A549 (cell line): Measurements from ENCODE around the gene CXCL12. TPM values are rescaled to one million over a fixed set of nuclear protein-coding genes. Genes with fewer than 3 reads are reported as not detected.

Experiments
- ATAC-seq, 2 experiments: fragments of 200-7000 bp in 1 of 2; fragments of >200 bp in 1 of 2; cut with Nextera tagmentation in 1 of 2; cut with Tn5 transposase in 1 of 2; 3 replicates each; pipeline versions ENCODE4 v1.8.0 to v1.9.1; 2018 to 2020; ENCODE audit warnings: mild to moderate bottlenecking in 1 of 2, moderate library complexity in 1 of 2
- CTCF ChIA-PET: fragments of 300-600 bp; sonication (Branson Sonifier 250); formaldehyde crosslinking; extraction: SDS; loops from one replicate; lab custom pipeline; 2021; ENCODE audit warnings: antibody characterized with exemption, inconsistent platforms; lab: Yijun Ruan, JAX
- POLR2A ChIA-PET: fragments of 350-600 bp; formaldehyde crosslinking; extraction: SDS; loops from one replicate; lab custom pipeline; 2021; ENCODE audit warnings: antibody characterized with exemption, inconsistent platforms; lab: Yijun Ruan, JAX
- DNase-seq, 2 experiments: peaks; one replicate each; pipeline versions ENCODE4 v3.0.0 to v3.0.0-alpha.2; 2011 to 2016; ENCODE audit warnings: low read depth in 1 of 2, low spot score in 1 of 2
- FAIRE-seq: peaks from 2 replicates; lab custom pipeline; 2011; peaks lifted over from hg19 to GRCh38; lab: Jason Lieb, UNC
- H3K27ac ChIP-seq, 2 experiments: fragments of >200 bp; sonication (Bioruptor Twin); formaldehyde crosslinking; 3 replicates each; pipeline ENCODE4 v1.5.1; 2016 to 2017
- H3K4me1 ChIP-seq: fragments of >200 bp; sonication (Bioruptor Twin); formaldehyde crosslinking; 3 replicates; pipeline ENCODE4 v1.6.1; 2016
- H3K4me2 ChIP-seq: fragments of >200 bp; sonication (Bioruptor Twin); formaldehyde crosslinking; 3 replicates; pipeline ENCODE4 v1.6.1; 2016
- H3K4me3 ChIP-seq: fragments of >200 bp; sonication (Bioruptor Twin); formaldehyde crosslinking; 3 replicates; pipeline ENCODE4 v1.5.1; 2016
- H3K9me3 ChIP-seq: fragments of >200 bp; sonication (Bioruptor Twin); formaldehyde crosslinking; 3 replicates; pipeline ENCODE4 v1.6.1; 2016
- BHLHE40 ChIP-seq: IDR thresholded peaks from 2 replicates; pipeline ENCODE4 v1.6.1; 2012; ENCODE audit warnings: low read depth, low read length, inconsistent platforms
- CBX8 ChIP-seq: fragments of 200-600 bp; sonication (generic); IDR thresholded peaks from 2 replicates; pipeline ENCODE4 v1.6.1; 2016
- ELK1 ChIP-seq: fragments of 150-350 bp; IDR thresholded peaks from 2 replicates; pipeline ENCODE4 v1.6.1; 2014; ENCODE audit warnings: low read depth, mild to moderate bottlenecking, low read length
- EP300 ChIP-seq, 2 experiments: fragments of >200 bp; sonication (Bioruptor Twin); formaldehyde crosslinking; IDR thresholded peaks; 2 replicates in 1 of 2; 3 replicates in 1 of 2; pipeline ENCODE4 v1.6.1; 2016 to 2017
- ESRRA ChIP-seq: fragments of 150-350 bp; IDR thresholded peaks from 2 replicates; pipeline ENCODE4 v1.6.1; 2014; ENCODE audit warnings: mild to moderate bottlenecking, low read length, borderline replicate concordance
- FOSB ChIP-seq: fragments of 250-450 bp; sonication (Bioruptor Pico); IDR thresholded peaks from 2 replicates; pipeline ENCODE4 v1.5.0; 2020; ENCODE audit warnings: mild to moderate bottlenecking, moderate library complexity
- FOXS1 ChIP-seq: fragments of 250-450 bp; sonication (Bioruptor Pico); IDR thresholded peaks from 2 replicates; pipeline ENCODE4 v1.5.0; 2020; ENCODE audit warnings: mild to moderate bottlenecking, moderate library complexity
- HDAC2 ChIP-seq: fragments of 200-600 bp; sonication (generic); IDR thresholded peaks from 2 replicates; pipeline ENCODE4 v1.6.1; 2016
- HEYL ChIP-seq: fragments of 250-450 bp; sonication (Bioruptor Pico); IDR thresholded peaks from 2 replicates; pipeline ENCODE4 v1.8.0; 2021; ENCODE audit warnings: mild to moderate bottlenecking, moderate library complexity
- HOXA7 ChIP-seq: fragments of 250-450 bp; sonication (Bioruptor Pico); IDR thresholded peaks from 2 replicates; pipeline ENCODE4 v1.5.0; 2020; ENCODE audit warnings: mild to moderate bottlenecking, moderate library complexity
- JUNB ChIP-seq: fragments of >200 bp; sonication (Bioruptor Twin); formaldehyde crosslinking; IDR thresholded peaks from 2 replicates; pipeline ENCODE4 v1.6.1; 2016
- KDM1A ChIP-seq: fragments of 200-600 bp; sonication (generic); IDR thresholded peaks from 2 replicates; pipeline ENCODE4 v1.6.1; 2016; ENCODE audit warnings: low read depth, mild to moderate bottlenecking
- KDM5A ChIP-seq: fragments of 200-600 bp; sonication (generic); IDR thresholded peaks from 2 replicates; pipeline ENCODE4 v1.6.1; 2016; ENCODE audit warnings: antibody characterized with exemption, mild to moderate bottlenecking
- MAZ ChIP-seq: fragments of 150-350 bp; IDR thresholded peaks from 2 replicates; pipeline ENCODE4 v1.6.1; 2014; ENCODE audit warnings: antibody characterized with exemption, low read depth, low read length, borderline replicate concordance
- PBX3 ChIP-seq: IDR thresholded peaks from 2 replicates; pipeline ENCODE4 v1.6.1; 2012
- POLR2AphosphoS2 ChIP-seq: conservative IDR thresholded peaks from 2 replicates; pipeline ENCODE4 v1.6.1; 2012; ENCODE audit warnings: low read length, improper control_type of control experiment, inconsistent platforms
- ZFP36 ChIP-seq: fragments of 450-650 bp; IDR thresholded peaks from 2 replicates; pipeline ENCODE4 v1.6.1; 2014; ENCODE audit warnings: borderline replicate concordance; ENCODE audit not compliant: partially characterized antibody
- ZSCAN20 ChIP-seq: fragments of 250-450 bp; sonication (Bioruptor Pico); IDR thresholded peaks from 2 replicates; pipeline ENCODE4 v1.8.0; 2022; ENCODE audit warnings: mild to moderate bottlenecking, moderate library complexity
- WGBS: methylation state at CpG from one replicate; pipeline ENCODE4 v1.1.6; 2017; ENCODE audit errors: missing lambda C conversion rate; 5-methylcytosine and 5-hydroxymethylcytosine counted together
- polyA plus RNA-seq, 4 experiments: library from polyadenylated mRNA; depleted of rRNA in 3 of 4; stranded (reverse); fragments of >200 nt; fragmentation: RNase III in 1 of 4; extraction: RNeasy Plus Mini Kit Qiagen cat#74134 plus additional on column Dnase treatment in 1 of 4; gene quantifications; 2 replicates in 3 of 4; 3 replicates in 1 of 4; pipeline ENCODE4 v1.2.3, GENCODE V29; 2011 to 2017

Gene CXCL12
- polyA plus RNA-seq, 2 of the 4 experiments (the other 2 are of a cell fraction) = 0.13 to 0.17 TPM

- no peak for TF ChIP-seq PBX3
- TF ChIP-seq HDAC2 = no peak
- no peak for TF ChIP-seq FOSB (CRISPR knock-in tag)
These were observed 2.6 kb downstream of the CXCL12 start (continued) for GRCh38 chr10:44382131-44382858.

GRCh38 chr10:44380829-44381600 lies 3.9 kb downstream of the CXCL12 start:
- FAIRE-seq = no peak
- TF ChIP-seq ELK1 = no peak
- no peak for TF ChIP-seq HOXA7
- TF ChIP-seq PBX3 = no peak
- no peak for TF ChIP-seq KDM1A
- TF ChIP-seq ZSCAN20 (CRISPR knock-in tag) = no peak
- TF ChIP-seq HEYL (CRISPR knock-in tag) = no peak
- no peak for TF ChIP-seq MAZ
- TF ChIP-seq KDM5A = no peak
- no peak for TF ChIP-seq EP300 (IDR thresholded peaks at IDR 0.05)
- no peak for TF ChIP-seq ESRRA
- TF ChIP-seq JUNB = no peak
- TF ChIP-seq, all 56 proteins: peak for 0
- Histone ChIP-seq H3K4me1 (no peaks in the 10 kb centered on the region), H3K4me3 (no peak overlapping the region), H3K9me3 (no peaks in the 10 kb centered on the region), H3K27ac (no peak overlapping the region), H3K4me2 (no peak overlapping the region)
- no peak for DNase-seq
- no peak for ATAC-seq
- WGBS = 20% methylated on average over 8 of the region's 8 CpGs
- ChIA-PET POLR2A (no interaction called here), CTCF (interaction anchor here (1.2 to 1.4 kb wide), 3 partner anchors 13 to 710 kb away, joined by 3 to 4 read pairs (median 4); no protein-coding TSS in a partner anchor)

- FAIRE-seq (no peak), ATAC-seq (no peak), DNase-seq (no peak)
- H3K4me3 ChIP-seq = no peak overlapping the region
- no peaks in the 10 kb centered on the region for H3K4me1 ChIP-seq
- no peaks in the 10 kb centered on the region for H3K9me3 ChIP-seq
- TF ChIP-seq ZSCAN20 (CRISPR knock-in tag) (no peak), POLR2AphosphoS2 (no peak), FOXS1 (CRISPR knock-in tag) (no peak), ZFP36 (no peak), BHLHE40 (no peak), CBX8 (no peak)
- TF ChIP-seq, all 56 proteins: peak for 0
- POLR2A ChIA-PET = no interaction called here
- CTCF ChIA-PET = interaction anchor here (0.9 to 1.4 kb wide), 5 partner anchors 9 to 709 kb away, joined by 3 to 4 read pairs (median 3); no protein-coding TSS in a partner anchor
- H3K27ac ChIP-seq = no peak overlapping the region
- WGBS = 10% methylated on average over 4 of the region's 4 CpGs
- no peak overlapping the region for H3K4me2 ChIP-seq
These were observed 5.0 kb downstream of the CXCL12 start for GRCh38 chr10:44379907-44380306.
